Stimulated activated CD4-positive, alpha-beta T cell treated with anti-CD3 and anti-CD28 coated beads, TNF-alpha, amount 100 ng/mL, for 1 hour (primary cell): ENCODE measurements around the gene FAAP20.
"Not testable (repeated sequence)": the region's sequence is repeated elsewhere in the genome, so short reads cannot be mapped to it uniquely, and the experiment has no call there.

Experiments
- DNase-seq, 3 donors: peaks; one replicate each; pipeline ENCODE4 v3.0.0-alpha.2; 2020; ENCODE audit warnings: low read depth in 3 of 3, low spot score in 1 of 3

FAAP20 gene

DNA sequence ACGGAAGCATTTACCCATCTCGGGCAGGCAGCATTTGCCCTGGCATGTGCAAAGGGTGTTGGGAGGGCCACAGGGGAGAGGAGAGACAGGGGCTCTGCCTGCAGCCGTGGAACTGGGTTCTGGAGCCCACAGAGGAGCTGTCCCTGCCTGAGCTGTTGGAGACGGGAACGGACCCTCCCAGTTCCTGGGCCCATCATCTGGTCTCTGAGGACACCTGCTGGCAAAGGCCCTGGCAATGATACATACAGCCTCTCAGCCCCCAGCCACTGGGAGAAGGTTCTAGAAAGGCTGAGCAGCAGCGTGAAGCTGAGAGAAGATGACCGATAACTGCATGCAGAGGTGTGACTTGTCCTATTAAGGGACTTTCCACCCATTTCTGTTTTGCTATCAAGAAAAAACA, 31.4 kb downstream of the FAAP20 start:
- no peak for DNase-seq

DNA sequence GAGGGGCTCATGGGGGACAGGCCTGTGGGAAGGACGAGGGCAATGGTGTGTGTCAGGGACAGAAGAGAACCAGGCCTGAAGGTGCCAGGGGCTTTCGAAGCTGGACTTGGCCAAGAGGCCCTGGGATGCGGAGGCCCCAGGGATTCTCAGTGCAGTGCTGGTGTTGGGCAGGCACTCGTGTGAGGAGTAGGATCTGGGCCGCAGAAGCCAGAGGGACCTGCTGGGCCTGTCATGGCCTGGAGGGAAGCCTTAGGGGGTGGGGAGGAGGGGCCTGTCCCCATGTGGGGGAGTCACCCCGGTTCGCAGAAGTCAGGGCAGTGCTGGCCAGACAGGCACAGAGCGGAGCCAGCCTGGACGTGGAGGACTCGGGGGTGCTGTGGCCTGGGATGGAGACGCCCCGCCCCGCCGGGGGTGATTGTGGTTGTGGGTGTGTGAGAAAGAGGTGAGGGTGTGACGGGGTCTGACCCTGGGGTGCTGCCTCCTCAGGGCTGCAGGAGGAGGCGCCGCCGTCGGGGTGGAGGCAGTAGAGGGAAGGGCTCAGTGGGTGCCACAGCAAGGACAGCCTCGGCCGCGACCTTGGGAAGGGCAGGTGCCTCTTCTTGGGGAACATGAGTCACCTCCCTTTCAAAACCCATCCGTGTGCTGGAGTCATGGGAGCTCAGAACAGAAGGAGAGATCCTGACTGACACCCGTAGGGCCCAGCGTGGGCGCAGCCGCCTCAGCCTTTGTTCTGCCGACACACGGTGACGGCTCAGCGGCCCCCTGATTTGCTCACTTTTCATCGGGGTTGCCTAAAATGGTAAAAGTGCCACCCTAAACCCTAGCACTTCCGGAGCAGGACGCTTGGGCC, 33.9 kb downstream of the FAAP20 start:
- DNase-seq: no peak

DNA sequence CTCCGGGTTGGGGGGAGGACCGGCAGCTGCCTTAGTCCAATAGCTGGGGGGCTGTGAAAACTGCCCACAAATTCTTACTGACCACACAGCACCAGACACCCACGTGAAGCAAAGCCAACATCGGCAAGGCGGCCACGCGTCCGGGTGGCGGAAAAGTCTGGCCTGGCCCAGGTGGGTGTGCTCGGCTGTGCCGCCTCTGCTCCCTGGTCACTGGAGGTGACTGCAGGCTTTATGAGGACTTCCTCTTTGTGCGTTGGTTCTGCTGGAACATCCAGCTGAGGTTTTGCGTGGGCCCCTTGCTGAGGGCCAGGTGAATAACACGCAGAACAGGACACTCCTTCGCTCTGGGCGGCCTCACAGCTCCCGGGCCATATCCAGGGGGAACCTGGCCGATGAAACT, 35.4 kb downstream of the FAAP20 start:
- DNase-seq: no peak

DNA sequence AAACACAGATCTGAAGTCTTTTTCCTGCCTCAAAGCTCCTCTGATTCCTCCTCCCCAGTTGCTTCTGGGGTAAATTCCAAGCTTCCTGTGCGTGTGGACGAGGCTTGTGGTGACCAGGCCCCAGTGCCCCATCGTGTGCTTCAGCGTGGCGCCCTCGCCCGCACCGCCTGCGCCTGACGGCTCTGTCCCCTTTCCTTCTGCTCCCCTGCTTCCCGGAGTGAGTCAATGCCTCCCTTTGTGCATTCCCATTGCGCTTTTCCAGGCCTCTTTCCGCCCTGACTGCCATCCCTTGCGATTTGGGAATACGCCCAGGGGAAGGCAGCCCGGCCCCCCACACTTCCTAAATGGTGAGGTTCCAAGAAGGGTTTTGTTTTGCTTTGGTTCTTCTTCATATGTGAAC, 36.3 kb downstream of the FAAP20 start:
- no peak for DNase-seq

DNA sequence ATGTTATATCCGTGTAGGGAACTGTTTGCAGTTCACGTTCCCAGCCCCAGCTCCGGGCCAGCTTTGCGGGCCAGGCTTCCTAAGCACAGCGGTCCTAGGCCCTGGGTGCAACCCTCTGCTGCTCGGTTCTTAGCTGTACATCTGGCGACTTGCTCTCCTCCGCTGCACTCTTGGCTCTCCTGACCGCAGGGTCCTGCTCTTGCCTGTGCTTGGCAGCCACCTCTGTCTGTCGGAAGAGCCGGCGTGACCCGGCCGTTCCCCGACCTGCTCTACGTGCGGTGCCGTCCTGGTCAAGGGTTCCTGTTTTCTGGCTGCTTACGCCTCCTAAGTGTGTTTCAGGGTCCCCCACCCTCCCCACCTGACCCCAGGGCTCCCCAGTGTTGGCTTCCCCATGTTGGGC, 36.7 kb downstream of the FAAP20 start:
- DNase-seq: no peak

DNA sequence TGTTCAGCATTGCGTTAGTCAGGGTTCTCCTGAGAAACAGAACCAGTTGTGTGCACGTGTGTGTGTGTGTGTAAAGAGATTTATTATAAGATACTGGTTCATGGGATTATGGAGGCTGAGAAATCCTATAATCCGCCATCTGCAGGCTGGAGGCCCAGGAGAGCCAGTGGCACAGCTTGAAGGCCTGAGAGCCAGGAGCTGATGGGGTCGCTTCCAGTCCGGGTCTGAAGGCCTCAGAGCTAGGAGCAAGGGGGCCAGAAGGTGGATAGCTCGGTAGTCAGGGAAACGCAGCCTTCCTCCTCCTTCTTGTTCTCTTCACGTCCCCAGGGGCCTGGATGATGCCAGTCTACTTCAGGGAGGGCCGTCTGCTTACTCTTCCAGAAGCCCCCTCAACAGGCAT, 37.7 kb downstream of the FAAP20 start:
- no peak for DNase-seq

DNA sequence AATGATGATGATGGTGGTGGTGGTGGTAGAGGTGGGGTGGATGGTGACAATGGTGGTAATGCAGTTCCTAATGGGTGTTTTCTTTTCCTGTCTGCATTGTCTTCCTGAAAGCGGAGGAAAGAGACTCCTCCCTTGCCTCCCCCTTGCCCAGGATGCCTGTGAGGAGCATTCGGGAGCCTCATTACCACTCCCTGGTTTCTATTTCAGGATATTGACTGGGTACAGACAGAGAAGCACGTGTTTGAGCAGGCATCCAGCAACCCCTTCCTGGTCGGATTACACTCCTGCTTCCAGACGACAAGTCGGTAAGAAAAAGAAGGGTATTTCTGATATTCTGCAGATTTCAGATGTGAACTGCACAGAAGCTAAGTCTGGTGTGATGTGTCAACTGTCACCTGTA, 38.8 kb downstream of the FAAP20 start:
- DNase-seq: no peak

DNA sequence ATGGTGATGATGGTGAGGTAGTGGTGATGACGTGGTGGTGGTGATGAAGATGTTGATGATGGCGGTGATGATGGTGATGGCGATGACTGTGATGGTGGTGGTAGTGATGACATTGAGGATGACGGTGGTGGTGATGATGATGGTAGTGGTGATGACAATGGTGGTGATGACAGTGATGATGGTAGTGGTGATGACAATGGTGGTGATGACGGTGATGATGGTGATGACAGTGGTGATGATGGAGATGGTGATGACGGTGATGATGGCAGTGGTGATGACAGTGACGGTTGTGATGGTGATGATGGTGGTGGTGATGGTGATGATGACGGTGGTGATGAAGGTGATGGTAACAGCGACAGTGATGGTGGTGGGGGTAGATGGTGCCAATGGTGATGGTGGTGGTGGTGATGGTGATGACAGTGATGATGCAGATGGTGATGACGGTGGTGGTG, 39.4 kb downstream of the FAAP20 start:
- no peak for DNase-seq

DNA sequence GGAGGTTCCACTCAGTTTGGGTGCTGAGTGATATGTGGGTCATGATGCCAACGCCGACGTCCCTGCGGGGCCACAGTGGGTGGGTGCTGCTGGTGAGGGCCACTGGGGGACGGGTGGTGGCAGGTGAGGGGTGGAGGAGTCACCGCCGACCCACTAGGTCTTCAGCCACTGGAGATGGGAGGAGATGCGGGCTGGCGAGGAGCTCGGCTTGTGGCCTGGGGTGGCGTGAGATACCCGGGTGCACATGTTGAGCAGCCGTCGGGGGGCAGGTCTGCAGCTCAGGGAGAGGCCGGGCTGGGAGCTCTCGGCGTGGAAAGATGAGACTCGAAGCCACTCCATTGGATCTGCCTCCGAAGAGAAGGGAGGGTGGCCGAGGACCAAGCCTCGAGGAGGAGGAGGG, 40.5 kb downstream of the FAAP20 start:
- DNase-seq: no peak

DNA sequence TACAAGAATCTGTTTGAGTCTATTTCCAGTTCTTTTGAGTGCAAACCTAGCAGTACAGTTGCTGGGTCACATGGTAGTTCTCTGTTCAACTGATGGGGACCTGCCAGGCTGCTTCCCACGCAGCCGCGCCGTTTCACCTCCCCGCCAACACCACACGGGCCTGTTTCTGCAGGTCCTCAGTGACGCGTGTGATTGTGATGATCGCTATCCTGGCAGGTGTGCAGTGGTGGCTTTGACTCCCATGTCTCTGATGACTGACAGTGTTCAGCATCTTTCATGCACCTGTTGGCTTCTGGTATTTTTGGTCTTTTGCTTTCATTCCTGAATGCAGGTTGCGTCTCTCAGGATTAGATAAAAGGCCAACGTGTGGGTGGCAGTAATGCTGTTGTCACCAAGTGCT, 41.6 kb downstream of the FAAP20 start:
- no peak for DNase-seq

DNA sequence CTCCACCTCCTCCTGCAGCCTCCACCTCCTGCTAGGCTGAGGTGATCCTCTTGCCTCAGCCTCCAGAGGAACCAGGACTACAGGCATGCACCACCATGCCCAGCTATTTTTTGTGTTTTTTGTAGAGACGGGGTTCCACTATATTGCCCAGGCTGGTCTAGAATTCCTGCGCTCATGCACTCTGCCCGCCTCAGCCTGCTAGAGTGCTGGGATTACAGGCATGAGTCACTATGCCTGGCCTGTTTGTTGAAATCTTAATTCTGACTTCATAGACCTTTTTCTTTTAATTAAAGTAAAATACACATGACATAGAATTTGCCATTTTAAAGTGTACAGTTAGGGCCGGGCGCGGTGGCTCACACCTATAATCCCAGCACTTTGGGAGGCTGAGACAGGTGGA, 42.7 kb downstream of the FAAP20 start:
- no peak for DNase-seq

DNA sequence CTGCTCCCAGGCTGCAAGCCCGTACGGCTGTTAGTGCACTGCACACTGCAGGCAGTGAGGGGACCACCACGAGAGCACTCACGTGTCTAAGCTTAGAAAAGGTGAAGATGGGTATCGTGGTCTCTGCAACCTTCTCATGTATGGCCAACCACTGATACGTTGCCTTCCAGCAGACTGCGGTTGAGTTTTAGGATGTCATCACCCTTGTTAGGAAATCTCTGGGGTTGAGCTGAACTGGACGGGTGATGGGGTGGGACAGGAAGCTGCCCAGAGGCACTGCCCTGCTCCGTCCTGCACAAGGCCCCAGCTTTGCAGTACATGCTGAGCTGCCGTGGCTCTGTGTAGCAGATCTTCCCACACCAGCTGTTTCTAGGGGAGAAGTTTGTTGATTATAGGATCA, 43.3 kb downstream of the FAAP20 start:
- no peak for DNase-seq

DNA sequence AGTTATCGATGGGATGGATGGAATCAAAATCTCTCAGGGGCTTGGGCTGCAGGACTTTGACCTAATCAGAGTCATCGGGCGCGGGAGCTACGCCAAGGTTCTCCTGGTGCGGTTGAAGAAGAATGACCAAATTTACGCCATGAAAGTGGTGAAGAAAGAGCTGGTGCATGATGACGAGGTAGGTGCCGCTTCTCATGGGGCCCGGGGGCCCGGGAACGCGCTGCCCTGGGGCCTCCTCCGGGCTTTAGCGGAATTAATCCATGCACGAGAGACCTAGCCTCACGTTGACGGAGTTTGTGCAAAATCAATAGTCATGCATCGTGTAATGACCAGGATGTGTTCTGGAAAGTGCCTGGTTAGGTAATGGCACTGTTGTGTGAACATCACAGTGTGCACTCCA, 43.8 kb downstream of the FAAP20 start:
- no peak for DNase-seq

DNA sequence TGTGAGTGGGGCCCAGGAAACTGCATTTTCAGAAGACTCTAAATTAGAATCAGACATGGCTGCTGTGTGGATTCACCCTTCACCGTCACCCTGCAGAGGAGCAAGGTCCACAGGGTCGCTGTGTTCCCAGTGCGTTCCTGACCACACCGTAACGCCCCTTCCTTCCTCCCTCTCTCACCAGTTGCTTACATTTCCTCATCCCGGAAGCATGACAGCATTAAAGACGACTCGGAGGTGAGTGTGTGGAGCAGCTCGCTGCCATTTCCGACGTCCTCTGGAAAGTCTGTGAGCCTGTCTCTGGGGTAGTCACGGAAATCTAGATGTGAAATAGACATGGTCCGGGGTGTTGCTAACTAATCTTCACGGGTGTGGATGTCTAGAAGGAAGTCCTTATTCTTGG, 45.9 kb downstream of the FAAP20 start:
- peak in 1 of 3 donors; percentile 37 for DNase-seq

DNA sequence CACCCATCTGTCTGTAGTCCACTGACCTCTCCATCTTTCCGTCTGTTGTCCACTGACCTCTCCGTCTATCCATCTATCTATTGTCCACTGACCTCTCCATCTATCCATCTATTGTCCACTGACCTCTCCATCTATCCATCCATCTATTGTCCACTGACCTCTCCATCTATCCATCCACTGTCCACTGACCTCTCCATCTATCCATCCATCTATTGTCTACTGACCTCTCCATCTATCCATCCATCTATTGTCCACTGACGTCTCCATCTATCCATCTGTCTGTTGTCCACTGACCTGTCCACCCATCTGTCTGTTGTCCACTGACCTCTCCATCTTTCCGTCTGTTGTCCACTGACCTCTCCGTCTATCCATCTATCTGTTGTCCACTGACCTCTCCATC, 46.7 kb downstream of the FAAP20 start:
- not testable (repeated sequence) for DNase-seq

DNA sequence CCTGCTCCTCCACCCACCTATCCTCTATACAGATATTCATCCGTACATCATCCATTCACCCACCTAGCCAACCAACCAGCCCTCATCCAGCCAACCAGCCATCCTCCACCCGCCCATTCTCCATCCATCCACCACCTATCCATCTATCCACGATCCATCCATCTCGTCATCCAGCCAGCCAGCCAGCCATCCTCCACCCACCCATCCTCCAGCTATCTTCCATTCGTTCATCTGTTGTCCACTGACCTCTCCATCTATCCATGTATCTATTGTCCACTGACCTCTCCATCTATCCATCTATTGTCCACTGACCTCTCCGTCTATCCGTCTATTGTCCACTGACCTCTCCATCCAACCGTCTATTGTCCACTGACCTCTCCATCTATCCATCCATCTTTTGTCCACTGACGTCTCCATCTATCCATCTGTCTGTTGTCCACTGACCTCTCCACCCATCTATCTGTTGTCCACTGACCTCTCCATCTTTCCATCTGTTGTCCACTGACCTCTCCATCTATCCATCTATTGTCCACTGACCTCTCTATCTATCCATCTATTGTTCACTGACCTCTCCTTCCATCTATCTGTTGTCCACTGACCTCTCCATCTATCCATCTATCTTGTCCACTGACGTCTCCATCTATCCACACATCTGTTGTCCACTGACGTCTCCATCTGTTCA, 47.6 kb downstream of the FAAP20 start:
- no peak for DNase-seq

DNA sequence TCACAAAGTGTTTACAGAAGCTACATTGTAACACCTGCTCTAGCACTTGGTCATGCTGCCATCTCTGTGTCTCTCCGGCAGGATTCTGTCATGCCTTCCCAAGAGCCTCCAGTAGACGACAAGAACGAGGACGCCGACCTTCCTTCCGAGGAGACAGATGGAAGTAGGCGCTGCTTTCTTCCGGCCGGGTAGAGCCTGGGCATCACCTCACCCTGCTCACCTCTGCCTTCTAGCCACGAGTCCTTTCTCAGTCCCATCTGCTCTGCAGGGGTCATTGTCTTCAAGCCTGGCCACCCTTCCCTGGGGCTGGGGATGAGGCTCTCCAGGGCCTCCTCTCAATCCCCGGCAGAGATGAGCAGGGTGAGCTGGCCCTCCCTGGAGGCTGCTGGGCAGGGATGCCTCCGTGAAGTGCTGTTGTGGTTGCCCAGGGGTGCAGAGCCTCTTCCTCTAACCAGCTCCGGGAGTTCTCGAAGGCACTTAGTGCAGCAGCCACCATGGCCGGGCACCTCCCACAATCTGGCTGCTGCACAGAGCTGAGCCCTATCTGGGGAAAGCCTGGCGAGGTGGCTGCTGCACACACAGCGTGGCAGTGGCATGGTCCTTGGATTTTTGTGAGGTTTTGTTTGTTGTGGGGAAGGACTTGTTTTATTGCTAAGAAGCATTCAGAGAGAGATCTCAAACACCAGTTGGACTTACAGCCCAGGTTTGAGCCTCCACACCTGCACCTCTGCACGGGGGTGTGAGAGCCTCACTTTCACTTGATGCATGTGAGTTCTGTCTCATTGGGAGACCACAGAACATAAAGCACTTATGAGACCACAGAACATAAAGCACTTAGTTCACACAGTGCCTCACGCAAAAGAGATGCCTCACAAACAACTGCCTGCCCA, 48.4 kb downstream of the FAAP20 start:
- DNase-seq: no peak

DNA sequence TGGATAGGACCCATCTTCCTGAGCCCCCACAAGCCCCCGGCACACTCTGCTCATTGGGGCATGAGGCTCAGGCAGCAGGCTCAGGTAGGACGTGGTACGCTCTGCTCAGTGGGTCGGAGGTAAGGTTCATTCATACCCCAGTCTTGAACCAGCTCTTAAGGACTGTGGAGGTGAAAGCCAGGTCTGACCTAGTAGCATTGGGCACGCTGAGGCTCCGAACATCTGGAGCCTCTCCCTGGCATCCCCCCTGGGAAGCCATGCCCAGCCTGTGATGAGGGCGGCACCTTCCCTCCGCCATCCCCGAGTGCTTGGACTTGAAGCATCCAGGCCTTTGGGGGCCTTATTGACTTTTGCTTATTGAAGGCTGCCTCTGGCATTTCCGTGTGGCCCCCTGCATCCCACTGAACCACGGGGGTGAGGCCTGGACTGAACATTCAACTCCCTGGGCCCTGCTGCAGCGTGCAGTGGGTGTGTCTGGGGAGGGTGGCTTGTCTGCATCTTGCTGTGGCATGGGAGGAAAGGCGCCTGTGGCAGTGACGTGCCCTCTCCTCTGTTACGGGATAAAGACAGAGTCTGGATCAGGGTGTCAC, 50.0 kb downstream of the FAAP20 start:
- no peak for DNase-seq

DNA sequence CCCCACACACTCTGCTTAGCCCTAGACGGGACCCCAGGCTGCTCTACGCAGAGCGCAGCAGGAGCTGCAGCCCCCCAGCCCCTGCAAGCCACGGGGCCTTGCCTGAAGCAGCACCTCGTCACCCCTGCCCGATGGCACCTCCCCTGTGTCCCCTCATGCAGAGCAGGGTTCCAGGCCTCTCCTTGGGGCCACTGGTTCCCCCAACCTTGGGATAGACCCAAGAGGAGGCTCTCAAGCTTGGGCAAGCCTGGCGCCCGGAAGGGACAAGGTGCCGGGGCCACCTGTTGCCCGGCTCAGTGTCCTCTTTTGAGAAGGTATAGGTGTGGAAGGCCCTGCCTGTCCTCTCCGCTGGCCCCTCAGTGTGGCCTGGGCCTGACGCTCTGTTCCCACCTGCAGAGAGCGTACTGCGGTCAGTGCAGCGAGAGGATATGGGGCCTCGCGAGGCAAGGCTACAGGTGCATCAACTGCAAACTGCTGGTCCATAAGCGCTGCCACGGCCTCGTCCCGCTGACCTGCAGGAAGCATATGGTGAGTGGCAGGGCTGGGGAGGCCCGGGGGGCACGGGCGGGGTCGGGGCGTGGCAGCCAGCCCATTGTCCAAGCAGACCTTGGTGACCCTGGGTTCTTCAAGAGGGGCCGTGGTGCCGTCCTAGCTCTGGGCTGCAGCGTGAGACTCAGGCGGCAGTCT, 50.6 kb downstream of the FAAP20 start:
- DNase-seq: no peak

DNA sequence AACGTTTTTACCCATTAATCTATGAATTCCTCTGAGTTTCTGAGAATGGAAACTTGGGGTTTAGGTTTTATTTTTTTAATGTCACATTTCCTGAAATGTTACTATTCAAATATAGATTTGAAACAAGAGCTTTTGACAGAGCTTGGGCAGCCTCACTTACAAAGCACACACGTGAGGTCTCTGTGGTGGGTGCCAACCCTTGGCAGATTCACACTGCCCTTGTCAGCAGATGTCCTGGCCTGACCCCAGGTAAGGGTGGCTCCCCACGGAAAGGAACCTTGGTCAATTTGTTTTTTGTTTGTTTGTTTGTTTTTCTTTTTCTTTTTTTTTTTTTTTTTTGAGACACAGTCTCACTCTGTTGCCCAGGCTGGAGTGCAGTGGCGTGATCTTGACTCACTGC, 53.5 kb downstream of the FAAP20 start:
- no peak for DNase-seq
